ENCODE data around the gene CCDC171.
A peak's percentile ranks its signal among the peaks of the same experiment; 100 is the strongest.

The CCDC171 gene

DNA sequence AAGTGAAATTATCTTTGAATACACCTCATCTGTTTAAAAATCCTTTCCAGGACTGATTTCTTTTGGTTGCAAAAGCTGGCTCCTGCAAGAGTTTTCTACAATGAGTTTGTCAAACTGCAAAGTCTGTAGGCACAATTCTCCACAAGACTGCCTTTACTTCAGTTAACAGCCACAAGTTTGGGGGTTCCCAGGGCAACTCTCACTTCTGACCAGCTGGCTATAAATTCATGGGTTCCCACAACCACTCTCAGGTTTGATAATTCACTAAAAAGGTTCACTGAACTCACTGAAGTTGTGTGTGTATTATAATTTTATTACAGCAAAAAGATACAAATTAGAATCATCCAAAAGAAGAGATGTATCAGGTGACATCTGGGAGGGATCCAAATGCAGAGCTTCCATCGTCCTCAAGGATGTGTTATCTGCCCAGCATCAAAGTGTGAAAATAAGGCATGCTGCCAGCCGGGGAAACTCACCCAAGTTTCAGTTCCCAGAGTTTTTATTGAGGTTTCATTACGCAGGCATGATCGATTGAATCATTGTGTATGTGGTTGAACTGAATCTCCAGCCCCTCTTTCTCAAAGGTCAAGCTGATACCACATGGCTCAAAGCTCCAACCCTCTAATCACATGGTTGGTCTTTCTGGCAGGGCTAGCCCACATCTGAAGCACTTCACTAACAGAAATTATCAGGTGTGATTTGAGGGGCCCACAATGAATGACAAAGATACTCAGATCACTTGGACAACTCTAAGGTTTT is 23.1 kb upstream of the CCDC171 start:
- TF ChIP-seq, protein P1, sequence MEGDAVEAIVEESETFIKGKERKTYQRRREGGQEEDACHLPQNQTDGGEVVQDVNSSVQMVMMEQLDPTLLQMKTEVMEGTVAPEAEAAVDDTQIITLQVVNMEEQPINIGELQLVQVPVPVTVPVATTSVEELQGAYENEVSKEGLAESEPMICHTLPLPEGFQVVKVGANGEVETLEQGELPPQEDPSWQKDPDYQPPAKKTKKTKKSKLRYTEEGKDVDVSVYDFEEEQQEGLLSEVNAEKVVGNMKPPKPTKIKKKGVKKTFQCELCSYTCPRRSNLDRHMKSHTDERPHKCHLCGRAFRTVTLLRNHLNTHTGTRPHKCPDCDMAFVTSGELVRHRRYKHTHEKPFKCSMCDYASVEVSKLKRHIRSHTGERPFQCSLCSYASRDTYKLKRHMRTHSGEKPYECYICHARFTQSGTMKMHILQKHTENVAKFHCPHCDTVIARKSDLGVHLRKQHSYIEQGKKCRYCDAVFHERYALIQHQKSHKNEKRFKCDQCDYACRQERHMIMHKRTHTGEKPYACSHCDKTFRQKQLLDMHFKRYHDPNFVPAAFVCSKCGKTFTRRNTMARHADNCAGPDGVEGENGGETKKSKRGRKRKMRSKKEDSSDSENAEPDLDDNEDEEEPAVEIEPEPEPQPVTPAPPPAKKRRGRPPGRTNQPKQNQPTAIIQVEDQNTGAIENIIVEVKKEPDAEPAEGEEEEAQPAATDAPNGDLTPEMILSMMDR (IDR thresholded peaks at IDR 0.05; ENCODE audit: extremely low read depth, insufficient read depth, missing control alignments), result no peak
- DNase-seq (ENCODE audit: low spot score), result peak; percentile 82
- in situ Hi-C loops (cut with MboI; ENCODE audit: low pct_unique_long_range_greater_than_20kb, low sequenced_read_pairs, unreplicated experiment), result loop anchor here (10.0 kb wide), 1 partner anchor 65 kb away; no protein-coding TSS in a partner anchor

DNA sequence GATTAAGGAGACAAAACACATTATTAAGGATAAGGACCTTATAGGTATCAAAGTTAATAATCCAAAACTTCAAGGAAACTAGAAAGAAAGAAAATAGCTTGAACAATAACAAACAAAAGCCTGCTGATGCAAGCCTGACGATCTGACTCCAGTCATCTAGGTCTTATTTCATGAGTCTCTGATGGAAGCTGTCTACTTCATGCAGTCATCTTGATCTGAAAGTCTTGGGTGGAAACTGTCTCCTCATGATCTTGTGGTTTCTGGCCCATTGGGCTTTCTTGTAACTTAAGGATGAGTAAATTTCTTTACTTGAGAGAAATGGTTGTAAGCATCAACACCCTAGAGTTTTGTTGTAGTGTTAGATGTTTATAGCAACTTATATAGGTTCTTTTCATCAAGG is 21.5 kb upstream of the CCDC171 start:
- TF ChIP-seq, protein P1 (IDR thresholded peaks at IDR 0.05; ENCODE audit: extremely low read depth, insufficient read depth, missing control alignments), result no peak
- DNase-seq (ENCODE audit: low spot score), result peak; percentile 50
- in situ Hi-C loops (cut with MboI; ENCODE audit: low pct_unique_long_range_greater_than_20kb, low sequenced_read_pairs, unreplicated experiment), result loop anchor here (10.0 kb wide), 1 partner anchor 63 kb away; no protein-coding TSS in a partner anchor

DNA sequence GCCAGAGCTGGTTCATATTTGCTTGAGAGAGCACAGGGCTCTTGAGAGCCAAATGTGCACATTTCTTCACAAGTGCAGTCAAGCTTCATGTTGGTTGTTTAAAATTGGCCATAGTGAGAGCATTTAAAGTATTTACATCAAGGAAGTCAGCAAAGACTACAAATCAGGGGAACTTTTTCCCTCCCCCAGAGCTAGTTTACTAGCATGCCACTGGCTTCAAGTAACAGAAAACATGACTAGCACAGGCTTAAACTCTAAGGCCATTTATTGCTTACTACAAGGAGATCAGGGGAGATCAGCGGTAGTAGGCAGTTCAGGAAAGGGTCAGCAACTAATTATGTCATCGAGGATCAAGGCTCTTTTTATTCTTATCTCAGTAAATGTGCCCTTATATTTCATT is 11.0 kb upstream of the CCDC171 start:
- DNase-seq (ENCODE audit: low spot score), result no peak
- in situ Hi-C loops (cut with MboI; ENCODE audit: low pct_unique_long_range_greater_than_20kb, low sequenced_read_pairs, unreplicated experiment), result no loop called here
- TF ChIP-seq, protein P1 (IDR thresholded peaks at IDR 0.05; ENCODE audit: extremely low read depth, insufficient read depth, missing control alignments), result no peak

DNA sequence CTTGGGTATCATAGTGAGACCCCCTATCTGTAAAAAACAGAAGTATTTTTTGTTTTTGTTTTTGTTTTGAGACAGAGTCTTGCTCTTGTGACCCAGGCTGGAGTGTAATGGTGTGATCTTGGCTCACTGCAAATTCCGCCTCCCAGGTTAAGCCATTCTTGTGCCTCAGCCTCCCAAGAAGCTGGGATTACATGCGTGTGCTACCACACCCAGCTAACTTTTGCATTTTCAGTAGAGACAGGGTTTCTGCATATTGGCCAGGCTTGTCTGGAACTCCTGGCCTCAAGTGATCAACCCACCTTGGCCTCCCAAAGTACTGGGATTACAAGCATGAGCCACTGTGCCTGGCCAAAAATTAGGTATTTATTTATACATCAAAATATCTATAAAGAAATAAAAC is 10.2 kb upstream of the CCDC171 start:
- DNase-seq (ENCODE audit: low spot score), result no peak
- TF ChIP-seq, protein P1 (IDR thresholded peaks at IDR 0.05; ENCODE audit: extremely low read depth, insufficient read depth, missing control alignments), result no peak
- in situ Hi-C loops (cut with MboI; ENCODE audit: low pct_unique_long_range_greater_than_20kb, low sequenced_read_pairs, unreplicated experiment), result no loop called here

DNA sequence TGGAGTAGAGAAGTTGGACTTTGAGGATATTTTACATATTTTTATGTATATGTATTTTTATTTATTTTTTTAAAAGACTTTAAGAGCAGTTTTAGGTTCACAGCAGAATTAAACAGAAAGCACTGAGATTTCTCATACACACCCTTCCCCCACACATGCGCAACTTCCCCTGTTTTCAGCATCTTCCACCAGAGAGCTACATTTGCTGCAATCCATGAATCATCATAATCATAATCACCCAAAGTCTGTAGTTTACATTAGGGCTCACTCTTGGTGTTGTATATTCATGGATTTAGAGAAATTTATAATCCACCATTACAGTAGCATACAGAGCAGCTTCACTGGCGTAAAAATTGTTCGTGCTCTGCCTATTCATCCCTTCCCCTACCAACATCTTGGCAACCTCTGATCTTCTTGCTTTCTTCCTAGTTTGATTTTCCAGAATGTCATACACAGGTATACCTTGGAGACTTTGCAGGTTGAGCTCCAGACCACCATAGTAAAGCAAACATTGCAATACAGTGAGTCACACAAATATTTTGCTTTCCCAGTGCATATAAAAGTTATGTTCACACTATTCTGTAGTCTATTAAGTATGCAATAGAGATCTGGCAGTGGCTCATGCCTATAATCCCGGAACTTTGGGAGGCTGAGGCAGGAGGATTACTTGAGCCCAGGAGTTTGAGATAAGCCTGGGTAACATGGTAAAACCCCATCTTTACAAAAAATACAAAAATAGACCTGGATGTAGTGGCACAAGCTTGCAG is 9.6 kb upstream of the CCDC171 start:
- TF ChIP-seq, protein P1 (IDR thresholded peaks at IDR 0.05; ENCODE audit: extremely low read depth, insufficient read depth, missing control alignments), result no peak
- no peak for DNase-seq (ENCODE audit: low spot score)
- in situ Hi-C loops (cut with MboI; ENCODE audit: low pct_unique_long_range_greater_than_20kb, low sequenced_read_pairs, unreplicated experiment), result no loop called here

DNA sequence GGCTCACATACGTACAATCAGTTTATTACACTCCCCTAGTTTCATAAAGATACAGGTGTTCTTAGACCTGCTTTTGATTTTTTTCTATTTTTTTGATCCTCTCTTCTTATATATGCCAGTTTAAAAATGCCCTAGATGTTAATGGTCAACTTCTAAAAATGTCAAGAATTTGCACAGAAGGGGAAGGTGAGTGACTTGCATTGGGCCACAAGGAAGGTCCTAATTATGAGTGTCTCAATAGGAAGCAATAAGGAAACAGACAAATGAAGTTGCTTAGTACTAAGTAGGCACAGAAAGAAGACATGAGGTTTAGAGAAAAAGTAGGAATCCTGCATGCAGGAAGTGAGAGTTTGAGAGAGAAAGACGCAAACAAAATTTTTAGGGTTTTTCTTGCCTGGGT is 3.2 kb upstream of the CCDC171 start:
- TF ChIP-seq, protein P1 (IDR thresholded peaks at IDR 0.05; ENCODE audit: extremely low read depth, insufficient read depth, missing control alignments), result no peak
- in situ Hi-C loops (cut with MboI; ENCODE audit: low pct_unique_long_range_greater_than_20kb, low sequenced_read_pairs, unreplicated experiment), result no loop called here
- DNase-seq (ENCODE audit: low spot score), result no peak

All from GM13977 (cell line).